RWPE2 (cell line): ENCODE measurements around the gene UGP2.

Experiments used
- ATAC-seq: fragments of 200-7000 bp; cut with Tn5 transposase; 3 replicates; pipeline ENCODE4 v1.9.1; 2021; ENCODE audit warnings: low read depth
- DNase-seq: peaks from one replicate; pipeline ENCODE4 v3.0.0-alpha.2; 2020; ENCODE audit warnings: low spot score
- H3K27ac ChIP-seq: fragments of 450-650 bp; 2 replicates; pipeline ENCODE4 v1.5.1; 2017; ENCODE audit warnings: mild to moderate bottlenecking; ENCODE audit not compliant: poor library complexity, severe bottlenecking
- H3K27me3 ChIP-seq: fragments of 250-450 bp; sonication (Bioruptor Pico); 2 replicates; pipeline ENCODE4 v1.5.1; 2021; ENCODE audit warnings: mild to moderate bottlenecking, moderate library complexity; ENCODE audit not compliant: insufficient read depth, poor library complexity, severe bottlenecking
- H3K36me3 ChIP-seq: fragments of 250-450 bp; sonication (Bioruptor Pico); 2 replicates; pipeline ENCODE4 v1.5.1; 2020; ENCODE audit warnings: low read depth, mild to moderate bottlenecking, moderate library complexity
- H3K4me1 ChIP-seq: fragments of 250-450 bp; sonication (Bioruptor Pico); 2 replicates; pipeline ENCODE4 v1.5.1; 2021; ENCODE audit warnings: mild to moderate bottlenecking, moderate library complexity; ENCODE audit not compliant: insufficient read depth, poor library complexity, severe bottlenecking
- H3K4me3 ChIP-seq: fragments of 250-450 bp; sonication (Bioruptor Pico); 2 replicates; pipeline ENCODE4 v1.5.1; 2021; ENCODE audit warnings: mild to moderate bottlenecking, moderate library complexity; ENCODE audit not compliant: severe bottlenecking
- H3K9me3 ChIP-seq: fragments of 250-450 bp; sonication (Bioruptor Pico); 2 replicates; pipeline ENCODE4 v1.5.1; 2021; ENCODE audit warnings: mild to moderate bottlenecking, moderate library complexity; ENCODE audit not compliant: severe bottlenecking
- TF ChIP-seq, protein P1 (sequence below): fragments of 450-650 bp; IDR thresholded peaks from one replicate; pipeline ENCODE4 v1.5.1; 2017; ENCODE audit warnings: mild to moderate bottlenecking, moderate library complexity; ENCODE audit not compliant: poor library complexity, severe bottlenecking

UGP2 gene

DNA sequence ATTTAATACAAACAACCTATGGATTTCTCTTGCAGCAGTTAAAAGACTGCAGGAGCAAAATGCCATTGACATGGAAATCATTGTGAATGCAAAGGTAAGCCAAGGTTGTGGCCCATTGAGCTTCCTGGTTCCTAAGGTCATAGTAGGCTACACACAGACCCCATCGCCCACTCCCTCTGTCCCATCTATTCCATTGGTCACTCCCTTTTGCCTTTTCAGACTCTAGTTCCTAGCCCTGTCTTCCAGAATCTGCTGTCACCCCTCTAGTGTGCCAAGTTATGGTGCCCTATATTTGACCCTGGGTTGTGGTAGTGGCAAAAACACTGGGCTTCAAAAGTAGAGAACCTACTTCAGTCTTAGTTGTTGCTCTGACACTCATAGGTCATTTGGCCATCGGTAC lies 44.7 kb downstream of the UGP2 start:
- DNase-seq, result no peak
- no peak for ATAC-seq
- Histone ChIP-seq H3K27ac (no peak overlapping the region), H3K4me1 (no peaks in the 10 kb centered on the region), H3K27me3 (no peaks in the 10 kb centered on the region), H3K36me3 (peaks cover 94% of the 10 kb centered on the region), H3K9me3 (no peaks in the 10 kb centered on the region), H3K4me3 (no peak overlapping the region)
- TF ChIP-seq, protein P1, sequence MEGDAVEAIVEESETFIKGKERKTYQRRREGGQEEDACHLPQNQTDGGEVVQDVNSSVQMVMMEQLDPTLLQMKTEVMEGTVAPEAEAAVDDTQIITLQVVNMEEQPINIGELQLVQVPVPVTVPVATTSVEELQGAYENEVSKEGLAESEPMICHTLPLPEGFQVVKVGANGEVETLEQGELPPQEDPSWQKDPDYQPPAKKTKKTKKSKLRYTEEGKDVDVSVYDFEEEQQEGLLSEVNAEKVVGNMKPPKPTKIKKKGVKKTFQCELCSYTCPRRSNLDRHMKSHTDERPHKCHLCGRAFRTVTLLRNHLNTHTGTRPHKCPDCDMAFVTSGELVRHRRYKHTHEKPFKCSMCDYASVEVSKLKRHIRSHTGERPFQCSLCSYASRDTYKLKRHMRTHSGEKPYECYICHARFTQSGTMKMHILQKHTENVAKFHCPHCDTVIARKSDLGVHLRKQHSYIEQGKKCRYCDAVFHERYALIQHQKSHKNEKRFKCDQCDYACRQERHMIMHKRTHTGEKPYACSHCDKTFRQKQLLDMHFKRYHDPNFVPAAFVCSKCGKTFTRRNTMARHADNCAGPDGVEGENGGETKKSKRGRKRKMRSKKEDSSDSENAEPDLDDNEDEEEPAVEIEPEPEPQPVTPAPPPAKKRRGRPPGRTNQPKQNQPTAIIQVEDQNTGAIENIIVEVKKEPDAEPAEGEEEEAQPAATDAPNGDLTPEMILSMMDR, result no peak

DNA sequence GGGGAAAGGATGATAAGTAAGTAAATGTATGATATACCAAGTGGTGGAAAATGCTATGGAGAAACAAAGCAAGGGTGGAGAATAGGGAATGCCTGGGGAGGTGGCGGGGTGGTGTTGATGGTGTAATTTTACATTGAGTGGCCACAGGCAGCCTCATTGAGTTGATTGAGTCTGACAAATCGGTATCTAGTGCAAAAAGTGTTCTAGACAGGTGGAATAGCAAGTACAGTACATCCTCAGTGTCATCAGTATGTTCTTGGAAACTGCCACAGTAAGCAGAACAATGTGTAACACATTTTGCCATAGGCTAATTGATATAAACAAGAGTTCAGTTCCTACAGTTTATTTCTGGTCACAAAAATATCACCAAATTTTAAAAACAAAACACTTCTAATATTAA lies 46.4 kb downstream of the UGP2 start:
- DNase-seq (no peak), ATAC-seq (no peak)
- peaks cover 94% of the 10 kb centered on the region for H3K36me3 ChIP-seq
- no peak overlapping the region for H3K27ac ChIP-seq
- H3K27me3 ChIP-seq, result no peaks in the 10 kb centered on the region
- no peaks in the 10 kb centered on the region for H3K9me3 ChIP-seq
- no peaks in the 10 kb centered on the region for H3K4me1 ChIP-seq
- no peak overlapping the region for H3K4me3 ChIP-seq
- TF ChIP-seq, protein P1, result no peak

DNA sequence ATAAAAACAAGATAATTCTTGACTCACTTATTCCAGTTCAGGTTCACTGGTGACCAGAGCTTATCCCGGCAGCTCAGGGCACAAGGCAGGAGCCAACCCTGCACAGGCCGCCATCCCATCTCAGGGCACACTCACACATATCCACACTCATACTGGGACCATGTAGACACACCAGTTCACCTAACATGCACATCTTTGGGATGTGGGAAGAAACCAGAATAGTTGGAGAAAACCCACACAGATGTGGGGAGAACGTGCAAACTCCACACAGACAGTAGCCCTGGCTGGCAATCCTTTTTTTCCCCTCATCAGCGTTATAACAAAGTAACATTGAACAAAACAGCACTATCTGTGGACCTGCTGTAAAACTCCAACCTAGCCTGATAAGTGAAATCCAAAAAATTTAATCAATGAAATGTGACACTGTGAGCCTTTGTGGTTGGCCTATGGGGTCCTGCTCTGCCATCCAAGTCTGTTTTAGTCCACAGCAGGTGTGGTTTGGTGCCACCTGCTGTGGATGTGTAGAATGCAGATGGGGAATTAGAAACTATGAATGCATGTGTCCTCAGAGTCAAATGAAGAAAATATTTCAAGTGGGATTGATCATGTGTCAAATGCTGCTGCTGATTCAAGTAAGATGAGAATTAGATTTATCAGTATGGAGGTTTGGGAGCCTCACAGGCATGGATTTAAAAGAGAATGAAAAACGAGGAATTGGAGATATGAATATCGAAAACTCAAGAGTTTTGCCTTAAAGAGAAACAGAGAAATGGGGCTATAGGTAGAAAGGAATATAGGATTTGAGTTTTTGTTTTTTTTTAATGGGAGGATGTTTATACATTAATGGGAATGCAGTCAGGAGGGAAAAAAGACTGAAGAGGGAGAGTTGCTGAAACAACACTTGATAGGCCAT lies 47.0 kb downstream of the UGP2 start:
- Histone ChIP-seq H3K36me3 (peaks cover 94% of the 10 kb centered on the region), H3K4me1 (no peaks in the 10 kb centered on the region), H3K27ac (no peak overlapping the region), H3K9me3 (no peaks in the 10 kb centered on the region), H3K27me3 (no peaks in the 10 kb centered on the region), H3K4me3 (no peak overlapping the region)
- ATAC-seq, result peak; percentile 77
- TF ChIP-seq, protein P1, result peak; percentile 91
- no peak for DNase-seq

DNA sequence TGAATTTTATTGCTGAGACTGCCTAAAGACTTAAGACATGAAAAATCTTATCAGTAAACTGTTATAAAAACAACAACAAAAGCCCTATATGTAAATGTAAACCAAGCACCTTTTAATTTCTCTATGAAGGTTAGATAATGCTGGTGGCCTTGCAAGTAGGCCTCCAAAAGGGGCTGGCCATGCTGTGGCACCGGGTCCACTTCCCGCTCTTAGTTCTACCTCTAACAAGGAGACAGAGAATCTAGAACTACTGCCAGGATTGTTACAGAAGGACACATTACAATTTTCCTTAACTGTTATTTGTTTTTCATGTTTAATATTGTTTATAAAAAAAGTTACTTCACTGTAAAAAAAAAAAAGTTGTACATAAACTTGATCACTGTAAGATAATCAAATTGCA lies 49.0 kb downstream of the UGP2 start:
- ATAC-seq, result no peak
- Histone ChIP-seq H3K36me3 (peaks cover 88% of the 10 kb centered on the region), H3K4me3 (no peak overlapping the region), H3K27me3 (no peaks in the 10 kb centered on the region), H3K4me1 (no peaks in the 10 kb centered on the region), H3K9me3 (no peaks in the 10 kb centered on the region), H3K27ac (no peak overlapping the region)
- no peak for DNase-seq
- TF ChIP-seq, protein P1, result no peak

DNA sequence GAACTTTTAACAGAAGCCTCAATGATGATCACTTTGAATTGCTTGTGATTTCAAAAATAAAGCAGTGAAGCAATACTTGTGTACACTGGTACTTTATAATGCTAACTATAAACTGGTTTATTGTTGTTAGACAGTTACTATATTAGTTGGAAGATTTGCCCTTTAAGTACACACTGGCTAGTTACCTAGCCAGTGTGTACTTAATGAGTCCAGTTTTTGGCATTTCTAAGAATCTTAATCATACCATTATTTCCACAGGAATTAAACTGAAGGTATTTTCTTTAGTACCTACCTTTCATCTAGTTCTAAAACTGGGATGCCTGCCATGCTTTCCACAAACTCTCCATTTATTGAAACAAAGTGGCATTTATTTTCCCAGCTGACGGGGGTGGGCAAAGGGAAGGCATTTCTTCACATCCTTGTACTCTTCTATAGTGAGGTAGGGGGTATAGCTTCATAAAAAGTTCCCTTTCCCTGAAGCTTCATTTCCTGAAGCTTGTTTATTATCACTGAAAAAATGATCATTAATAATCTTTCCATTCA lies 49.9 kb downstream of the UGP2 start:
- no peak overlapping the region for H3K4me3 ChIP-seq
- no peak overlapping the region for H3K27ac ChIP-seq
- no peaks in the 10 kb centered on the region for H3K9me3 ChIP-seq
- peaks cover 87% of the 10 kb centered on the region for H3K36me3 ChIP-seq
- no peak for ATAC-seq
- no peaks in the 10 kb centered on the region for H3K4me1 ChIP-seq
- no peaks in the 10 kb centered on the region for H3K27me3 ChIP-seq
- TF ChIP-seq, protein P1, result no peak
- no peak for DNase-seq
